PC-9 (cell line): ENCODE measurements around the gene TRABD.

Experiments
- EZH2 ChIP-seq: fragments of 200-600 bp; sonication (generic); IDR thresholded peaks from 2 replicates; pipeline ENCODE4 v1.8.0; 2017; ENCODE audit warnings: antibody characterized with exemption, low read depth
- TF ChIP-seq, protein P1 (sequence below): fragments of 200-600 bp; sonication (generic); conservative IDR thresholded peaks from 2 replicates; pipeline ENCODE4 v1.6.1; 2017; ENCODE audit warnings: mixed run types, antibody characterized with exemption, mild to moderate bottlenecking, moderate library complexity

- TF ChIP-seq, protein P1, sequence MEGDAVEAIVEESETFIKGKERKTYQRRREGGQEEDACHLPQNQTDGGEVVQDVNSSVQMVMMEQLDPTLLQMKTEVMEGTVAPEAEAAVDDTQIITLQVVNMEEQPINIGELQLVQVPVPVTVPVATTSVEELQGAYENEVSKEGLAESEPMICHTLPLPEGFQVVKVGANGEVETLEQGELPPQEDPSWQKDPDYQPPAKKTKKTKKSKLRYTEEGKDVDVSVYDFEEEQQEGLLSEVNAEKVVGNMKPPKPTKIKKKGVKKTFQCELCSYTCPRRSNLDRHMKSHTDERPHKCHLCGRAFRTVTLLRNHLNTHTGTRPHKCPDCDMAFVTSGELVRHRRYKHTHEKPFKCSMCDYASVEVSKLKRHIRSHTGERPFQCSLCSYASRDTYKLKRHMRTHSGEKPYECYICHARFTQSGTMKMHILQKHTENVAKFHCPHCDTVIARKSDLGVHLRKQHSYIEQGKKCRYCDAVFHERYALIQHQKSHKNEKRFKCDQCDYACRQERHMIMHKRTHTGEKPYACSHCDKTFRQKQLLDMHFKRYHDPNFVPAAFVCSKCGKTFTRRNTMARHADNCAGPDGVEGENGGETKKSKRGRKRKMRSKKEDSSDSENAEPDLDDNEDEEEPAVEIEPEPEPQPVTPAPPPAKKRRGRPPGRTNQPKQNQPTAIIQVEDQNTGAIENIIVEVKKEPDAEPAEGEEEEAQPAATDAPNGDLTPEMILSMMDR = no peak
- no peak for TF ChIP-seq EZH2
Measured at GRCh38 chr22:50140615-50141014, 45.1 kb upstream of the TRABD start.
